SK-N-MC (cell line): ENCODE measurements around the gene ADH1C.
A peak's percentile ranks its signal among the peaks of the same experiment; 100 is the strongest.
"Not testable (repeated sequence)": the region's sequence is repeated elsewhere in the genome, so short reads cannot be mapped to it uniquely, and the experiment has no call there.

Source experiments
- DNase-seq: peaks from one replicate; pipeline ENCODE4 v3.0.0-alpha.2; 2011; ENCODE audit warnings: low read depth, low spot score
- H3K27ac ChIP-seq: fragments of 200-600 bp; sonication (generic); 2 replicates; pipeline ENCODE4 v1.5.1; 2016; ENCODE audit warnings: mixed run types
- H3K36me3 ChIP-seq: fragments of 200-600 bp; sonication (generic); 2 replicates; pipeline ENCODE4 v1.6.1; 2017; ENCODE audit warnings: antibody characterized with exemption, low read length, mixed read lengths; ENCODE audit not compliant: insufficient read depth
- H3K4me3 ChIP-seq: fragments of 200-600 bp; sonication (generic); 2 replicates; pipeline ENCODE4 v1.5.1; 2016
- H3K9ac ChIP-seq: fragments of 200-600 bp; sonication (generic); 2 replicates; pipeline ENCODE4 v1.8.0; 2017; ENCODE audit warnings: mixed run types, mixed read lengths; ENCODE audit not compliant: insufficient read length
- H3K9me3 ChIP-seq: fragments of 200-600 bp; sonication (generic); 2 replicates; pipeline ENCODE4 v1.6.1; 2017; ENCODE audit warnings: low read depth, mild to moderate bottlenecking, antibody characterized with exemption, low read length, moderate library complexity, mixed read lengths
- EZH2 ChIP-seq: fragments of 200-600 bp; sonication (generic); IDR thresholded peaks from one replicate; pipeline ENCODE4 v1.6.1; 2017; ENCODE audit warnings: antibody characterized with exemption
- FOXP2 ChIP-seq: optimal IDR thresholded peaks from 2 replicates; pipeline ENCODE3; 2011; ENCODE audit warnings: mild to moderate bottlenecking, moderate library complexity; ENCODE audit not compliant: insufficient read depth; ENCODE audit errors: extremely low read length, control extremely low read depth
- POLR2AphosphoS5 ChIP-seq: IDR thresholded peaks from 2 replicates; pipeline ENCODE4 v1.6.1; 2012; ENCODE audit warnings: mild to moderate bottlenecking, low read depth, low read length, borderline replicate concordance

Gene ADH1C

DNA sequence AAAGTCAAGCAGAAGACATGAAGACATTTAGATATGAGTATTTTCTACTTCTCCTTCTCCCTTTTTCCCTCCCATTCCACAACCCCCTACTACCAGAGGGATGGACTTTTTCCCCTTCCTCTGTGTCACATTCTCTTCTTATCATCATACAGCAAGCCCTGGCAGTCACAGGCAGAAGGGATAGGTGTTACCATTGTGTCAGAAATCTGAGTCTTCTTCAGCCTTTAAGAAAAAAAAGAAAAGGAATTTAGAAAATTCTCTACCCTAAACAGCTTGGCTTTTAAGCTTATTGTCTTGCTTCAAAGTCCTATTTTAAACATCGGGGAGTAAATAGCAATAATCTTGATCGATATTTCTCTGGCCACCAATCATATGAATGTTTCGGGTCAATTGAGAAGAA is 30.9 kb upstream of the ADH1C start:
- Histone ChIP-seq H3K4me3 (no peak overlapping the region; the same call in 1 of the 2 replicates), H3K36me3 (no peaks in the 10 kb centered on the region), H3K9me3 (no peaks in the 10 kb centered on the region), H3K27ac (peak overlapping the region; percentile 79), H3K9ac (no peak overlapping the region)
- TF ChIP-seq FOXP2 (no peak), POLR2AphosphoS5 (no peak), EZH2 (no peak)
- no peak for DNase-seq

GRCh38 chr4:99382745-99383360 is 30.3 kb upstream of the ADH1C start:
- H3K9me3 ChIP-seq = no peaks in the 10 kb centered on the region
- H3K27ac ChIP-seq = no peak overlapping the region
- TF ChIP-seq FOXP2 (no peak), EZH2 (no peak), POLR2AphosphoS5 (no peak)
- H3K4me3 ChIP-seq = no peak overlapping the region
- no peaks in the 10 kb centered on the region for H3K36me3 ChIP-seq
- H3K9ac ChIP-seq = no peak overlapping the region
- DNase-seq = no peak

DNA sequence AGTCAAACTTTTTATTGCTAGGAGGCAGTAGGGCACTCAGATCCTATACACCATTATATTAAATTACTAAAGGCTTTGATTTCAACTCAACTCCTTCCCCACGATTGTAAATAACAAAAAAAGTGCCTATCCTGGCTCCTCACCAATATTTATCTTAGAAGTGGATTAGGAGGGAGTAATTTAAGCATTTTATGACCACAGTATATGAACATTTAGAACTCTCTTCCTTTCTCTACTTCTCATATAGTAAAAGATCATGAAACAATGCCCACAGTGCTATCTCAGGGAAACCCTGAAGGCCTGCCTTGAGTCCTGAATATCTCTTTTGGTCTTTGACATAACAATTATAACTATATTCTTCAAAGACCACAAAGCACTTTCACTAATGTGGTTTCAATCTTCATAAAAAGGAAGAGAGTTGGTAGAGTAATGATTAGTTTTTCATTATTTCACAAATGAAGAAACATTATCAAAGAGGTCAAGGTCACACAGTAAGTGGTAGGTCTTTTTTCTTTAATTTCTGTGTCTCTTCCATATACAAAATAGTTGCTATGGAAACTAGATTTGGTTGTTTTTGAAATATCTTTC is 29.1 kb upstream of the ADH1C start:
- Histone ChIP-seq H3K4me3 (no peak overlapping the region), H3K27ac (no peak overlapping the region), H3K36me3 (no peaks in the 10 kb centered on the region), H3K9ac (no peak overlapping the region), H3K9me3 (no peaks in the 10 kb centered on the region)
- TF ChIP-seq EZH2 (no peak), POLR2AphosphoS5 (no peak), FOXP2 (no peak)
- no peak for DNase-seq

DNA sequence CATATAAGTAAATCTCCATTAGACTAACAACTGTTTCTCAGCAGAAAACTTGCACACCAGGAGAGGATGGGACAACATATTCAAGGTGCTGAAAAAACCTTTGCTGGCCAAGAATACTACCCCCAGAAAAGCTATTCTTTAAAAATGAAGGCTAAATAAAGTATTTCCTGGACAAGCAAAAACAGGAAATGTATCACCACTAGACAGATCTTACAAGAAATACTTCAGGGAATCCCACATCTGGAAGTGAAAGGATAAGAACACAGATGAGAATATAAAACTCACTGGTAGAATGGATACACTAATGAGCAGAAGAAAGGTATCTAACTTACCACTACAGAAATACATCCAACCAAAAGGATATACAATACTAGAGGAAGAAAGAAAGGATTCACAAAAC is 27.0 kb upstream of the ADH1C start:
- no peak for DNase-seq
- TF ChIP-seq EZH2 (no peak), POLR2AphosphoS5 (no peak), FOXP2 (no peak)
- Histone ChIP-seq H3K36me3 (no peaks in the 10 kb centered on the region), H3K27ac (no peak overlapping the region), H3K9me3 (no peaks in the 10 kb centered on the region), H3K9ac (no peak overlapping the region), H3K4me3 (no peak overlapping the region)

GRCh38 chr4:99378876-99379275 is 26.3 kb upstream of the ADH1C start:
- H3K27ac ChIP-seq = no peak overlapping the region
- H3K9me3 ChIP-seq = no peaks in the 10 kb centered on the region
- H3K9ac ChIP-seq = no peak overlapping the region
- TF ChIP-seq POLR2AphosphoS5 (no peak), FOXP2 (no peak), EZH2 (no peak)
- H3K36me3 ChIP-seq = no peaks in the 10 kb centered on the region
- no peak for DNase-seq
- no peak overlapping the region for H3K4me3 ChIP-seq

GRCh38 chr4:99377341-99377740 is 24.8 kb upstream of the ADH1C start:
- H3K27ac ChIP-seq, H3K9ac ChIP-seq, H3K36me3 ChIP-seq, H3K9me3 ChIP-seq, DNase-seq, H3K4me3 ChIP-seq: not testable (repeated sequence)

DNA sequence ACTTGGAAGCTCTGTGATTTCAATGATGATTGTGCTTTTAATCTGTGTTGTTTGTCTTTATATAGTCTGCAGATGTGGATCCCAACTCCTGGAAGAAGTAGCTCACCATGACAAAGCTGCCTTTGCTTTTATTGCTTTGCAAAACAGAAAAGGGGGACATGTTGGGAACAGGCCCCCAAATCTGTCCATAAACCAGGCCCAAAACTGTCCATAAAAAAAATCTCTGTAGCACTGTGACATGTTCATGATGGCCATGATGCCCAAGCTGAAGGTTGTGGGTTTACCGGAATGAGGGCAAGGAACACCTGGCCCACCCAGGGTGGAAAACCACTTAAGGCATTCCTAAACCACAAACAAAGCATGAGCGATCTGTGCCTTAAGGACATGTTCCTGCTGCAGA is 19.9 kb upstream of the ADH1C start:
- not testable (repeated sequence) for H3K9me3 ChIP-seq, DNase-seq

DNA sequence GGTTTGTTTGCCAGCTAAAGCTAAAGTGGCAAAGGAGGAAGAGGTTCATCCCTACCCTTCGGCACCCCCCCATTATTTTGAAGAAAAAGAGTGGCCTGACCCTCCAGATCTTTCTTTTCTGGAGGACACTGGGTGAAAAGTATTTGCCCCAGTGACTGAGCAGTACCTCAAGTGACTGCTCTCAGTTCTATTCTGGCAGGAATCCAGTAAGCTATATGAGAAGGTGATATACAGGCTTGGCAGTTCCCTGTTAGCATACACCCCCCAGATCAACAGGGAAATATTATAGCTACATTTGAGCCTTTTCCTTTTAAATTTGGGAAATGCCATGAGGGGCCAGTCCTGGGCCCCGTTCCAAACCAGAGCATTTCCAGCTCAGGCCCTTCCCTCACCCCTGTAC is 15.3 kb upstream of the ADH1C start:
- not testable (repeated sequence) for H3K36me3 ChIP-seq, DNase-seq, H3K9me3 ChIP-seq, H3K27ac ChIP-seq, H3K9ac ChIP-seq, H3K4me3 ChIP-seq

More for the DNA sequence above, 19.9 kb upstream of the ADH1C start:
- H3K9ac ChIP-seq, H3K36me3 ChIP-seq, H3K4me3 ChIP-seq, H3K27ac ChIP-seq: not testable (repeated sequence)

DNA sequence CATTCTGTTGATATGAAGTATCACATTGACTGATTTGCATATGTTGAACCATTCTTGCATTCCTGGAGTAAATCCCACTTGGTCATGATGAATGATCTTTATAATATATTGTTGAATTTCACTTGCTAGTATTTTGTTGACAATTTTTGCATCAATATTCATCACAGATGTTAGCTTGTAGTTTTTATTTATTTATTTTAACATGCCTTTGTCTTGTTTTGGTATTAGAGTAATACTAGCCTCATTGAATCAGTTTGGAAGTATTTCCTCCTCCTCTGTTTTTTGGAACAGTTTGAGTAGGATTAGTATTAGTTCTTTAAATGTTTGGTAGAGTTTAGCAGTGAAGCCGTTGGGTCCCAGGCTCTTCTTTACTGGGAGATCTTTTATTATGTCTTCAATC is 13.9 kb upstream of the ADH1C start:
- Histone ChIP-seq H3K4me3 (no peak overlapping the region), H3K27ac (no peak overlapping the region), H3K9me3 (no peaks in the 10 kb centered on the region), H3K9ac (no peak overlapping the region), H3K36me3 (no peaks in the 10 kb centered on the region)
- TF ChIP-seq POLR2AphosphoS5 = no peak
- no peak for TF ChIP-seq FOXP2
- no peak for TF ChIP-seq EZH2
- DNase-seq = no peak

DNA sequence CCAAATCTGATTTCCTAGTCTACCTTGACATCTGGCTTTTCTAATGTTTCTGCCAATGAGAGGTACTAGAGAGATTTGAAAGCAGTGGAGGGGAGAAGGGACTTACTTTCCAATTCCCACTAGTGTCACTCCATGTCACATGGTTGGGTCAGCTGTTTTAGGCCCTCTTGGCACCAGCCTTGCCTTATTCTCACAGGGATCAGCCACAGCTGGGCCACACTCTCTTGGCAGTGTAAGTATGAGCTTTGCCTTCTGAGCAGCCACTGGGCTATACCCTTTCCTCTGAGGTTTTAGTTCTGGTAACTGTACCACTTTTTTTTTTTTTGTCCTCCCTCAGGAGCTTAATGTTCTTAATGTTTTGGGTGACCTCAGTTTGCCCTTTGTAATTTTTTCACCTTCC is 10.2 kb upstream of the ADH1C start:
- no peak overlapping the region for H3K27ac ChIP-seq
- no peaks in the 10 kb centered on the region for H3K36me3 ChIP-seq
- no peaks in the 10 kb centered on the region for H3K9me3 ChIP-seq
- H3K9ac ChIP-seq = no peak overlapping the region
- no peak for DNase-seq
- no peak for TF ChIP-seq FOXP2
- no peak for TF ChIP-seq EZH2
- TF ChIP-seq POLR2AphosphoS5 = no peak
- no peak overlapping the region for H3K4me3 ChIP-seq
